Measurements from ENCODE around the gene ZNF846.
"Not testable (repeated sequence)": the region's sequence is repeated elsewhere in the genome, so short reads cannot be mapped to it uniquely, and the experiment has no call there.

Gene ZNF846

DNA sequence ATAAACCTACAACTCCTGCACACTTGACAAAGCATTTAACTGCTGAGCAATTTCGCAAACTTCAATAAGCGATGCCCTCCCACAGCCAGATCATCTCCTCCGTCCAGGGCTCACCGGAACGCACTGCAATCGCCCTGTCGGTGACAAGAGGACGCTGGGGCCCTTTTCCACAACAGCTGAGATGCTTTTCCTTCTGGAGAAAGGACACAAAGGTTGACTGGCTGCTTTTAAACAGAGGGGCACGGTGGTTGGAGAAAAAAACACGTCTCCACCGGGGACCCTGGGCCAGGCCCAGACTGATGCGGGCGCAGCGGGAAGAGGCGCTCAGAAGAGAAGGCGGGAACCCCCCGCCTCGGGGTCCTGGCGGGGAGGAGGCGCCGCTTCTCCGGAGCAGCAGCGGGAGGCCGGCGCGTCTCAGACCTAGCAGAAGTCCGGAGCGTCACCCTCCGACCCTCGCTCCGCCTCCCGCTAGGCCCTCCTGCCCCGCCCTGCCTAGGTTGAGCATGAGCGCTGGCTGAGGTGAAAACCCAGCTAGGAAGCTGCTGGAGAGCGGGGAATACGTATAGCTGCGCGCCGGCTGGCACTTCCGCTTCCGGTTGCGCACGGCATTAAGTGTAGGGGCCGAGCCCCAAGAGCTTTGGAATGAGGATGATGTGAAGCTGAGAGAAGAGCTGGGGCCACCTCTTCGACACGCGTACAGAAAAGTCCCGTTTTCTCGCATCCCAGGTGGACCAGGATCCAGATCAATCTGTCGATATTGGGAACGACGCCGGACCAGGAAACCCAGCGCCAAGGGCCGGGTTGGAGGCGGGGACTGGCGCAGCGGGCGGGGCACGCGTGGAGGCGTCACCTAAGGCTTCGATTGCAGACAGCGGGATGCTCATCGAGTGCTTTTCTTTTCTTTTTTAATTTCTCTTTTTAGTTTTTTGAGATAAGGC, at the start of gene ZNF846:
TSS of gene ZNF846 (minus strand) at position 564 of the 938 bp plus-strand sequence. CDS start 3,788 bp downstream, outside the sequence.
- DNase-seq = peak; percentile 94

- no peak for DNase-seq
Measured at GRCh38 chr19:9818175-9818733, 49.7 kb upstream of the ZNF846 start.

- DNase-seq = no peak
Measured at GRCh38 chr19:9811139-9811538, 42.6 kb upstream of the ZNF846 start.

GRCh38 chr19:9808855-9809824, 40.6 kb upstream of the ZNF846 start:
- peak; percentile 67 for DNase-seq

GRCh38 chr19:9806803-9807202, 38.3 kb upstream of the ZNF846 start:
- no peak for DNase-seq

DNA sequence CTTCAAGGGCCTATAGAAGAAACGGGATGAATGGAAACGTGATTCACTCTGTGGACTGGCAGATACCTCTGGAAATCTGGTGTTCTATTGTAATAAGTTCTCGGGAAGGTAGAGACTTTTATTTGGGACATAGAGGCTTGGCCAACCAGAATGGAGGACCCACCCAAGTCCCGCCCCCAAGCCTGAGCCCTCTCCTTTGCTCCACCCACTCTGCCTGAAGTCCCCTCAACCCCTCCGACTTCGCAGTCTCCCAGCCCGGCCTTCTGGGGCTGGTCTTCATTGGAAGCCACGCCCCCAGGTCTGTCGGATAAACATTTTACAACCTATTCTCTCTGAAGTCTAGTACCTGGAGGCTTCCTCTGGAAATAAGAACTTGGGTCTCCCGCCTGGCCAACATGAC, 33.4 kb upstream of the ZNF846 start:
- DNase-seq = no peak

DNA sequence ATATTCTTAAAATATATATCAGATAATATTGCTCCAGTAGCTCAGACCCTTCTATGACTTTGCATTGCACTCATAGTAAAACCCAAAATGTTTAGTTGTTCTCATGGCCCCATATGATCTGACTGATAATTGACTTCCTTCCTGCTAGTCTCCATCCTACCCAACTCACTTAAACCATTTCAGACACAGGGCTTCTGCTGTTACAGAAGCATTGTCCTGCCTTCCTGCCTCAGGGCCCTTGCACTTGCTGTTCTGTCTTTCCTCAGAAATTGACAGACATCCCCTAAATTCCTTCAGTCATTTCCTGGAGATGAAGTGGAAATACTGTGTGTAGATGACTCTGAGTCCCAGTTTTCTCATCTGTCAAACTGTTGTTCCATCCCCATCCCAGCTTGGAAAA, 30.6 kb upstream of the ZNF846 start:
- no peak for DNase-seq

DNA sequence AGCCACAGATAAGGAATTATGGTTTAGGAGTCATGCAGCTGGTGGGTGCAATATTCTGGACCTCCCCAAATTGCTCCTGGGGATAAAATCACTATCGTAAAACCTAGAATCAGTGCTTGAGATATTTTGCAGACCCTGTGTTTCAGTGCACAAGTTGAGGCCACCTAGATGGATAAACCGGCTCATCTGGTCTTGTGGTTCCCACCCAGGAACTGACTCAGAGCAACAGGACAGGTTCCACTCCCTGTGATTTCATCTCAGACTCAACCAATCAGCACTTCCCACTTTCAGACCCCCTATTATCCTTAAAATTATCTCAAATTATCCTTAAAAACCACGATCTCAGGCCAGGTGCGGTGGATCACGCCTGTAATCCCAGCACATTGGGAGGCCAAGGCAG, 29.3 kb upstream of the ZNF846 start:
- DNase-seq = no peak

GRCh38 chr19:9796113-9796773, 27.7 kb upstream of the ZNF846 start:
- DNase-seq = peak; percentile 93

- DNase-seq = peak; percentile 75
Measured at GRCh38 chr19:9793071-9793591, 24.6 kb upstream of the ZNF846 start.

GRCh38 chr19:9792206-9793070, 23.9 kb upstream of the ZNF846 start:
- peak; percentile 94 for DNase-seq

DNA sequence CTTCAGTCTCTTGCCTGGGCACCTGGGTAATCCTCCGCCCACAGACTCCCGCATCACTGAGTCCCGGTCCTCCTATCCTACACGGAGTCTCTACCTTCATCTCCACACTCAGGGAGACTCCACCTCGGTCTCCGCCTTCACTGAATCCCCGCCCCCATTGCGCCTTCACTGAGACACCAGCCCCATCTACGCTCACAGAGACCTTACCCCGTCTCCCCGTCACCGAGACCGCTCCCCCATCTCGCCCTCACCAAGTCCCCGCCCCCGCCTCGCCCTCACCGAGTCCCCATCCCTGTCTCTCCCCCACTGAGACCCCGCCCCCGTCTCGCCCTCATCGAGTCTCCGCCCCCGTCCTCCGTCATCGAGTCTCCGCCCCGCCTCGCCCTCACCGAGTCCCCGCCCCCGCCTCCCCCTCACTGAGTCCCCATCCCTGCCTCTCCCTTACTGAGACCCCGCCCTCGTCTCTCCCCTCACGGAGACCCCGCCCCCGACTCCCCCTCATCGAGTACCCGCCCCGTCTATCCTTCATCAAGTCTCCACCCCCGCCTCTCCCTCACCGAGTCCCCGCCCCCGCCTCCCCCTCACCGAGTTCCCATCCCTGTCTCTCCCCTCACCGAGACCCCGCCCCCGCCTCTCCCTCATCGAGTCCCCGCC, 23.1 kb upstream of the ZNF846 start:
- peak; percentile 95 for DNase-seq

- DNase-seq = not testable (repeated sequence)
Measured at GRCh38 chr19:9791073-9791367, 22.5 kb upstream of the ZNF846 start.

GRCh38 chr19:9789579-9789978, 21.0 kb upstream of the ZNF846 start:
- not testable (repeated sequence) for DNase-seq

- DNase-seq = no peak
Measured at GRCh38 chr19:9789066-9789465, 20.5 kb upstream of the ZNF846 start.

DNA sequence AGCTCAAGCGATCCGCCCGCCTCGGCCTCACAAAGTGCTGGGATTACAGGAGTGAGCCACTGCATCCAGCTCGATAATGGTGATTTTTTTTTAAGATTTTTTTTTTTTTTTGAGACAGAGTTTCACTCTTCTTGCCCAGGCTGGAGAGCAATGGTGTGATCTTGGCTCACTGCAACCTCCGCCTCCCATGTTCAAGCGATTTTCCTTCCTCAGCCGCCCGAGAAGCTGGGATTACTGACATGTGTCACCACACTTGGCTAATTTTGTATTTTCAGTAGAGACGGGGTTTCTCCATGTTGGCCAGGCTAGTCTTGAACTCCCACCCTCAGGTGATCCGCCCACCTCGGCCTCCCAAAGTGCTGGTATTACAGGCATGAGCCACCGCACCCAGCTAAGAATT, 20.1 kb upstream of the ZNF846 start:
- not testable (repeated sequence) for DNase-seq

DNA sequence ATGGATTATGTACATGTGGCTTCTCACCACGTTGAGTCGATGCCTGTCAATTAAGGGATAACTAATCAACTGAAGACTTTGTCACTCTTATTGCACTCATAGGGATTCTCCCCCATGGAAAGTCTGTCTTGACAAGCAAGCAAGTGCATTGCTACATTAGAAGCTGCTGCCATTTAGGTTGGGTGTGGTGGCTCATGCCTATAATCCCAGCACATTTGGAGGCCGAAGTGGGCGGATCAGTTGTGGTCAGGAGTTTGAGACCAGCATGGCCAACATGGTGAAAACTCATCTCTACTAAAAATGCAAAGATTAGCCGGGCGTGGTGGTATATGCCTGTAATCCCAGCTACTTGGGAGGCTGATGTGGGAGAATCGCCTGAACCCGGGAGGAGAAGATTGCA, 18.3 kb upstream of the ZNF846 start:
- no peak for DNase-seq

DNA sequence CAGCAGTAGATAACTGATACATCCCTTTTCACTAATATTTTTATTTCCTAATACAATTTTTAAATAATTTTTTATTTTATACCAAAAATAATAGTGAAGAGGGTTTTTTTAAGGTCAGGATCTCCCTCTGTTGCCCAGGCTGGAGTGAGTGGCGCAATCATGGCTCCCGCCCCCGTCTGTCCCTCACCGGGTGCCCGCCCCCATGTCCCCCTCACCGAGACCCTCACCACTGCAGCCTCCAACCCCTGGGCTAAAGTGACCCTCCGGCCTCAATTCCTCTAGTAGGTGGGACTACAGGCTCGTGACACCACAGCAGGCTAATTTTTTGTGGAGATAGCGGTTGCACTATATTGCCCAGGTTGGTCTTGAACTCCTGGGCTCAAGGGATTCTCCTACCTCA, 17.8 kb upstream of the ZNF846 start:
- DNase-seq = no peak

DNA sequence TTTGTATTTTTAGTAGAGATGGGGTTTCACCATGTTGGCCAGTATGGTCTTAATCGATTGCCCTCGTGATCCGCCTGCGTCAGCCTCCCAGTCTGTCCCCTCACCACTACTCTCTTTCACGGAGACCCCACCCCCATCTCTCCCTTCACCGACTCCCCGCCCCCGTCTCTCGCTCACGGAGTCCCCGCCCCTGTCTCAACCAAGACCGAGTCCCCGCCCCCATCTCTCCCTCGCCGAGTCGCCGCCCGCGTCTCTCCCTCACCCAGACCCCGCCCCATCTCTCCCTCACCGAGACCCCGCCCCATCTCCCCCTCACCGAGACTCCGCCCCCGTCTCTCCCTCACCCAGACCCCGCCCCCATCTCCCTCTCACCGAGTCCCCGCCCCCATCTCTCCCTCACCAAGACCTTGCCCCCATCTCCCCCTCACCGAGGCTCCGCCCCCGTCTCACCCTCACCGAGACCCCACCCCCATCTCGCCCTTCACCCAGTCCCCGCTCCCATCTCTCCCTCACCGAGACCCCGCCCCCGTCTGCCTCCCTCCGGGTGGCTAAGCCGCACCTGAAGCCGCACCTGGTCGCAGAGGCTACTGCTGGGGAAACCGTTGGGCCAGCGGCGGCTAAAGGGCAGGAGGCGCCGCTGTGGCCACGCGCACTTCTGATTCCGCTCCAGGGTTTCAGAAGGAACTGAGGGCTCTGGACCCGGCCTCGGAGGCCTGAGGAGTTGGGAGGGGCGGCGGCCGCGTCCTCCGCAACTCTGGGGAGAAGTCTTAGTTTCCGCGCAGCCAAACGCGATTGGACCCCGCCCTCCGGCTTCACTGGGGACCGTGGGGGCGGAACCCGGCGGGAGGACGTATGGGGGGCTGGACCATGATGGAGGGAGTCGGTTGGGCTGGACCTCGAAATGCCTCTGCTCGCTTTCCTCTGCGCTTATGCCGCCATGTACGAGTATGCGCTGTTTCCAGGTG, 17.1 kb upstream of the ZNF846 start:
- peak; percentile 97 for DNase-seq

GRCh38 chr19:9784163-9784496, 15.6 kb upstream of the ZNF846 start:
- not testable (repeated sequence) for DNase-seq

Data from CD4-positive, alpha-beta T cell treated with Interleukin-12 subunit alpha and Interleukin-12 subunit beta, for 1 hour (primary cell).